Measurements from ENCODE around the gene NR2E1.

DNA sequence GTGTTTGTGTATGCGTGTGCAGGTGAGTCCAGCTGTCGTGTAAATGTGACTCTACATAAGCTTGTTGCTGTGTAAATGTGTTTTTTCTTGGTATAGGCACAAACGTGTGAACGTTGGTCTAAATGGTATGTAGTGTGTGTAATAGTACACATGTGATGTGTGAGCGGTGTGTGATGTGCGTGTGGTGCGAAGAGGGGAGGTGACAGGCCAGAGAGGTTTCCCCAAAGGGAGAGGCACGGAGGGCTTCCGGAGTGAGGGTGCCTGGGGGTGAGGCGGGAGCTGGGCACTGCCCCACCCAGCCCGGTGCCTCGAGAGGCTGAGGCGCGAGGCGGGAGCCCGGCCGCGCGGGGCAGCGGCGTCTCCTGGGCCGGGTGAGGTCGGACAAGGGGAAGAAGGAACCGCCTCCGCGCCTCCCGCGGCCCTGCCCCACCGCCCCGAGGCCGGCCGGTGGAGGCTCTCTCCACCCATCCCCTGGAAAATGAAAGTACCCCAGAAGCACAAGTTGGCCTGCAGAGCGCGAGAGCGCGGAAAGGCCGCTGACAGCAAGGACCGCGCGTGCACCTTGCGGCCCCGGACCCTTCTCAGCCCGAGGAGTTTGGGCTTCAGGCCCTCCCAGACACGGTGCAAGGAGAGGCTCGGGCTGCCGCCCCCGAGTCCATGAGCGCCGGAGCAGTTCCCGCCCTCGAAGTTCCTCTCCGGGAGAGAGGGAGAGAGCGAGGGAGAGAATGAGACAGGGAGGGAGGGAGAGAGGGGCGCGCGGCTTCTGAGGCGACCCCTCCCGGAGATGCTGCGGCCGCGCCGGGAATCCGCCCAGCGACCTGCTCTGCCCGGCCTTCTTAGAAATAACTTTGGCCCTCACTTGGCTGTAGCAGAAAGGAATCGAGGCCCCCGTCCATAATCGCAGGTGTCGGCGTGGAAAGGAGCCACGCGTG is 48.1 kb upstream of the NR2E1 start:
- TF ChIP-seq POLR2A (IDR thresholded peaks at IDR 0.05) (no peak), CTCF (IDR thresholded peaks at IDR 0.05) (no peak)

Data from thyroid gland (tissue), 4 donors.